GM10248 (cell line): ENCODE results near the gene MTOR.
A peak's percentile ranks its signal among the peaks of the same experiment; 100 is the strongest.

Source experiments
- CTCF ChIA-PET: fragments of 300-600 bp; sonication (Branson Sonifier 250); formaldehyde crosslinking; extraction: SDS; loops from one replicate; lab custom pipeline; 2021; ENCODE audit warnings: antibody characterized with exemption; lab: Yijun Ruan, JAX
- POLR2A ChIA-PET: fragments of 350-650 bp; sonication (Branson Sonifier 250); formaldehyde crosslinking; extraction: SDS; loops from one replicate; lab custom pipeline; 2020; ENCODE audit warnings: antibody characterized with exemption; lab: Yijun Ruan, JAX
- DNase-seq: peaks from one replicate; pipeline ENCODE4 v3.0.0; 2012; ENCODE audit errors: extremely low spot score
- TF ChIP-seq, protein P1 (sequence below): IDR thresholded peaks from 2 replicates; pipeline ENCODE4 v1.5.1; 2012; ENCODE audit warnings: mild to moderate bottlenecking, low read depth; ENCODE audit errors: extremely low read depth, missing control alignments, control extremely low read depth

The MTOR gene

DNA sequence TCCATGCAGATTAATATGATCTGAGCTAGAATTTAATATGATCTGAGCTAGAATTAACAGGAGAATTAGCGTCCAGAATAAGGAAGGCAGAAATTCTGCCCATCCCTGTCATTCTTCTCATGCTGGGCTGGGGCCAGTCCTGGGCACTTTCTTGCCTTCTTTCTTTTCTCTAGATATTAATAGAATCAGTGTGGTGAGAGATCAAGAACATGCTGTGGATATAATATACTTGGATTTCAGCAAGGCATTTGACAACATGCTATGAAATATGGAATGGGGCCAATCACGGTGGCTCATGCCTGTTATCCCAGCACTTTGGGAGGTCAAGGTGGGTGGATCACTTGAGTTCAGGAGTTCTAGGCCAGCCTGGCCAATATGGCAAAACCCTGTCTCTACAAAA, 28.7 kb upstream of the MTOR start:
- TF ChIP-seq, protein P1, sequence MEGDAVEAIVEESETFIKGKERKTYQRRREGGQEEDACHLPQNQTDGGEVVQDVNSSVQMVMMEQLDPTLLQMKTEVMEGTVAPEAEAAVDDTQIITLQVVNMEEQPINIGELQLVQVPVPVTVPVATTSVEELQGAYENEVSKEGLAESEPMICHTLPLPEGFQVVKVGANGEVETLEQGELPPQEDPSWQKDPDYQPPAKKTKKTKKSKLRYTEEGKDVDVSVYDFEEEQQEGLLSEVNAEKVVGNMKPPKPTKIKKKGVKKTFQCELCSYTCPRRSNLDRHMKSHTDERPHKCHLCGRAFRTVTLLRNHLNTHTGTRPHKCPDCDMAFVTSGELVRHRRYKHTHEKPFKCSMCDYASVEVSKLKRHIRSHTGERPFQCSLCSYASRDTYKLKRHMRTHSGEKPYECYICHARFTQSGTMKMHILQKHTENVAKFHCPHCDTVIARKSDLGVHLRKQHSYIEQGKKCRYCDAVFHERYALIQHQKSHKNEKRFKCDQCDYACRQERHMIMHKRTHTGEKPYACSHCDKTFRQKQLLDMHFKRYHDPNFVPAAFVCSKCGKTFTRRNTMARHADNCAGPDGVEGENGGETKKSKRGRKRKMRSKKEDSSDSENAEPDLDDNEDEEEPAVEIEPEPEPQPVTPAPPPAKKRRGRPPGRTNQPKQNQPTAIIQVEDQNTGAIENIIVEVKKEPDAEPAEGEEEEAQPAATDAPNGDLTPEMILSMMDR, result no peak
- ChIA-PET CTCF (interaction anchor here (0.6 to 2.1 kb wide), 3 partner anchors 16 to 253 kb away, joined by 3 to 4 read pairs (median 3); no protein-coding TSS in a partner anchor), POLR2A (no interaction called here)
- DNase-seq, result no peak

DNA sequence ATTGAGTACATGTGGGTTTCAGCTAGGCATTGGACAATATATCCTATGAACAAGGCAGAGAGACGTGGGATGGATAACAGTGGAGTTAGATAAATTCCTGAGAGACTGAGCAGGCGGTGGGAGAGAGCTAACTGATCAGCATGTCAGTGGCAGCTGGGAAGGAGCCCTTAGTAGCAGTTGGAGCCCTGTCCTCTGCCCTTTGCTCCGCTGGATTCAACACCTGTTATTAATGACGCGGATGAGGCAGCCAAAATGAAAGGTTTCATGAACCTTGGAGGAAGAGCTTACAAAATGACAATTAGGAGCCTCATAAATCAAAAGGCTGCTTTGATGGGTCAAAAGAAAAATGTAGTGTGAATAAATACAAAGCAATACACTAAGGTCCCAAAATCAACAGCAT, 26.7 kb upstream of the MTOR start:
- TF ChIP-seq, protein P1, result no peak
- ChIA-PET CTCF (interaction anchor here (0.8 to 1.5 kb wide), 4 partner anchors 27 to 49 kb away, joined by 3 read pairs; no protein-coding TSS in a partner anchor), POLR2A (no interaction called here)
- no peak for DNase-seq

DNA sequence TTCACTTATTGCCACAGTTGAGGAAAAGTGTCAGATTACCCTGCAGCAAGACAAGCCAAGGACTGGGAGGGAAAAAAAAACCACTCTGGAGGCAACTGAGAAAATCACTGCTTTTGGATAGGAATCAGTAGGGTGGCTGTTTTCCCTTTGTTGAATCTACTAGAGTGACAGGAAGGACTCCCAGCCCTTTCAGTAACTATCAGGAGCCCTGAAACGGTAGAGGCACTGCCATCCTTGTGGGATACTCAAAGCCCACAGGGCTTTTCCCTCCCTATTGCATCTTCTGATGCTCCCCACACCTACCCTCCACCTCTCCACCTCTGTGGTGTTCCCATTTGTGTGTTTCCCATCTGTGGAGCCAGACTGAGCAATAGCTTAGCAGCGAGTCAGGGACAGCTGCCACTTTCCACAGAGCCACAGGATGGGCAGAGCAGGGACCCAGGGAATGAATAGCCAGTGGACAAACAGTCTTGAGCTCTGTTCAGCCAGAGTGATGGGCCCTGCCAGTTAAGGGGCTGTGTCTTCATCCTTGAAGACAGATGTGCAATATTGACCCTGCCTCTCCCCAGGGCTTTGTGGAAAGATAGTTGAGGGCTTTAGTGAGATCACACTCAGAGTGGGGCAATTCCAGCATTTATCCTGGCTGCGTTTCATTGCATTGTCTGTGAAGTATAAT, 24.5 kb upstream of the MTOR start:
- TF ChIP-seq, protein P1, result no peak
- no peak for DNase-seq
- ChIA-PET POLR2A (no interaction called here), CTCF (no interaction called here)

DNA sequence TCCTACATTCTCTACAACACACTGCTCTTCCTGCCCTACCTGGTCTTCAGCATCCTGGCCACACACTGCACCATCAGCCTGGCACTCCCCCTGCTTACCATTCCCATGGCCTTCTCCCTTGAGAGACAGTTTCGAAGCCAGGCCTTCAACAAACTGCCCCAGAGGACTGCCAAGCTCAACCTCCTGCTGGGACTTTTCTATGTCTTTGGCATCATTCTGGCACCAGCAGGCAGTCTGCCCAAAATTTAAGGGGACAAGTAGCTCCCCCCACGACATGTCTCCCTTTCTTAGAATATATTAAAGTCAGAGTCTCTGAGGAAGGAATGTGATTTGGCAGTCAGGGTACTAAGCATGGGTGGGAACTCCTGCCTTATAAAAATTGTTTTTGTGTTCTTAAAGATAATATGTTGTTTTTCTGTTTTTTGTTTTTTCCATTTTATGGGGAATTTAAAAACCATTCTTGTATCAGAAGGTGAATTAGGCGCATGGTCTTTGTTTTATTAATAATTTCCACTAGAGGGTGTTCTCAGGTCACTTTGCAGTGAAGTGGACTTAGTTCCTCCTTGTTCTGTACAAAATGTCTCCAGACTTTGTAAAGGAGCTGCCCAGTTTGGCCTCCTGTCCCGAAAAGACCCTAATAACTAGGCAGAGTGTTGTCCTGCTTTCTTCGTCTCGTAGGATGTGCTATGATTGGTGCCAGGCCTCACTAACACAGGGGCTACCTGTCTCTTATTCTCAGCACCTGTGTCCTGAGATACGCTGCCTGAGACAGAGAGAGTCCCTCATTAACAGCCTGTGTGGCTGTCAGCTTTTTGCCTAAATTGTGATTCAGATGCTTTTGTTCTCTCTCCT, 23.8 kb upstream of the MTOR start:
- TF ChIP-seq, protein P1, result peak; percentile 17
- ChIA-PET POLR2A (no interaction called here), CTCF (no interaction called here)
- DNase-seq, result no peak

DNA sequence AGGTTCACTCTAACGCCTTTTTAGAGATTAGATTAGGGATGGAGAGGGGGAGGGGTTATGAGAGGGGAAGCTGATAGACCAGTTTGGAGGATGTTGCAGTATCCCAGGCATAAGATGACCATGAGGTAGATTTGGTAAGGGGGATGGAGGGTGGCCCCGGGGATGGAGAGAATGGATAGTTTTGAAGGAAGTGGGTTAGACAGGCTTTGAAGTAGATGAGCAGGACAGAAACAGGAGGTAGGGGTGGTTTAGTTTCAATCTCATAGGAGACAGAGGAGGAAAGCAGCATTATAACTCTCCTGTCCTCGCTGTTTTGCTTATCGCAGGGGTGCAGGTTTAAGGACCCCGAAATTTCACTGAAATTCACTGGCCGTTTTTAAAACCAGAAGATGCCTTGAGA, 22.4 kb upstream of the MTOR start:
- DNase-seq, result no peak
- POLR2A ChIA-PET, result no interaction called here
- CTCF ChIA-PET, result no interaction called here
- TF ChIP-seq, protein P1, result no peak

DNA sequence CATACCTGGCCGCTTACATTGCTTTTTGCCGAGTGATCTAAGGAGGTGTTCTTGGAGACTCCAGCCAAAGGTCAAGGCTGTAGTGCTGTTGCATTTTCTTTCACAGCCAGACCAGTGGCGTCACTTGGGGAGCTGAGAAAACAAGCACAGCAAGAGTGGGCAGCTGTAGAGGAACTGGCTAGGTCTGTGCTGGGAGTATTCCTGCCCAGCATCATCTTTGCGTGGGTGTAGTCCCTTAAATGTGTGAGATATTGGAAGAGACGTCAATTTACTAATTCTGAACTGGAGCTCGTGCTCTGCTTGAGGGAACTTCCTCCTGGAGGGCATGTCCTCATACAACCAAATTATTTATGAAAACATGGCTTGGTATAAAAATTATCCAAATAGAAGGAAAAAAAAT, 20.8 kb upstream of the MTOR start:
- CTCF ChIA-PET, result interaction anchor here (0.9 to 1.4 kb wide), 5 partner anchors 10 to 363 kb away, joined by 3 to 6 read pairs (median 4); partner anchors contain the start of gene UBIAD1
- TF ChIP-seq, protein P1, result no peak
- no peak for DNase-seq
- POLR2A ChIA-PET, result no interaction called here
